Erythroblast (primary cell): Measurements from ENCODE around the gene PSMD8.
"Not testable (repeated sequence)": the region's sequence is repeated elsewhere in the genome, so short reads cannot be mapped to it uniquely, and the experiment has no call there.

Experiments
- DNase-seq, 2 experiments: peaks; one replicate each; lab custom pipeline; 2025; lab: John Stamatoyannopoulos, UW
- GATA1 ChIP-seq: IDR thresholded peaks from 2 replicates; pipeline ENCODE4 v1.6.1; 2011; ENCODE audit warnings: low read depth, mild to moderate bottlenecking, control low read depth, low read length, moderate library complexity
- POLR2A ChIP-seq: IDR thresholded peaks from 2 replicates; pipeline ENCODE4 v1.6.1; 2011; ENCODE audit warnings: mild to moderate bottlenecking, low read length

Gene PSMD8

DNA sequence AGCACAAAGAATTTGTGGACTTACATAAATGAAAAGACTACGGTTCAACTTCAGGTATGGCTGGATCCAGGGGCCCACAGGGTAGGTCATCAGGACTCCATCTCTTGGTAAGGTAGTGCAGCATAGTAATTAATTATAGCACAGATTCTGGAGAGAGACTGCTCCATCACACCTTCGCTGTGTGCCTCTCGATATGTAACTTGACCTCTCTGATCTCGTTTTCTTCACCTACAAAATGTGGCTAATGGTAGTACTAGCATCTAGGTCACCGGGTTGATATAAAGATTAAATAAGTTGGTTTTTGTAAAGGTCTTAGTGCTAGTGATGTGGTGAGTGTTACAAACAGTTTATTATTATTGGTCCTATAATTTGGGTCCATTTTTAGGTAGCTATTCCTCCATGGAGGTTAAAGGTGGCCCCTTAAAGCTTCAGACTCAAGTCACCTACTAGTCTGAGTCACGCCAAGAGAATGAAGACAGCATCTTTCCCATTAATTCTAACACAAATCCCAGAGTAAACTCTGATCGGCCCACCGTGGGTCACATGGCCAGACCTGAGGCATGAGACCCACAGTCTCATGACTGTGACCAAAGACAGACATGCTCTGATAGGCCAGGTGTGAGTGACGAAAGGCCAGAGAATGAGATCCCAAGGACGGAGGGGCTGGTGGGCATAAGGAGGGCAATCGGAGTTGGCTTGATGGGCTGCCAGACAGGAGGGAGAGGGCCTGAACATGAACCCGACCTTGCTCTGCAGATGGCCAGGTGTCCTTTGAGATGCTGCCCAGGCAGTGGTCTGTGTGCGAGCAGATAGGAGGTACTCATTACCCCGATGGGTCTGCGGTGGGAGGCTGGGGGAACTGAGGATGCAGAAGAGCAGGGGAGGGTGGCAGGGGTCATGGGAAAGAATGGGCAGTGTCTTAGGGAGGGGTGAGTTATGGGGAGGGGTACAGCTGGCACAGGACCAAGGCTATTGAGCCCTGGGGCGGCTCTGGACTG, 18.3 kb upstream of the PSMD8 start:
- TF ChIP-seq GATA1: no peak
- no peak for TF ChIP-seq POLR2A
- DNase-seq: no peak

DNA sequence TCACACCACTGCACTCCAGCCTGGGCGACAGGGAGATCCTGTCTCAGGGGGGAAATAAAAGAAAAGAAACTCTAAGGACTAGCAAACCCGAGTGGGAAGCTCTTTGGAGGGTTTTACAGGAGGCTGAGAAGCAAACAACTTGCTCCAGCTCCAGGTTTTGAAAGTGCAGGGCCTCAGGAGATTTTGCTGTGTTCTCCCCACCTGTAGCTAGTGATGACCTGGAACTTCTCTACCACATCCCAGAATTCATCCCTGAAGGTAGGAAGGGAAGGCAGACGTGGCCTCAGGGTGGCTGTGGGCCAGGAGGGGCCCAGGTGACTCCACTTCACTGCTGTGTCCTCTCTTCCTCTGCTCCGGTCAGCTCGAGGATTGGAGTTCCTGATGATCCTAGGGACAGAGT, 16.3 kb upstream of the PSMD8 start:
- no peak for TF ChIP-seq GATA1
- no peak for TF ChIP-seq POLR2A
- DNase-seq: no peak

DNA sequence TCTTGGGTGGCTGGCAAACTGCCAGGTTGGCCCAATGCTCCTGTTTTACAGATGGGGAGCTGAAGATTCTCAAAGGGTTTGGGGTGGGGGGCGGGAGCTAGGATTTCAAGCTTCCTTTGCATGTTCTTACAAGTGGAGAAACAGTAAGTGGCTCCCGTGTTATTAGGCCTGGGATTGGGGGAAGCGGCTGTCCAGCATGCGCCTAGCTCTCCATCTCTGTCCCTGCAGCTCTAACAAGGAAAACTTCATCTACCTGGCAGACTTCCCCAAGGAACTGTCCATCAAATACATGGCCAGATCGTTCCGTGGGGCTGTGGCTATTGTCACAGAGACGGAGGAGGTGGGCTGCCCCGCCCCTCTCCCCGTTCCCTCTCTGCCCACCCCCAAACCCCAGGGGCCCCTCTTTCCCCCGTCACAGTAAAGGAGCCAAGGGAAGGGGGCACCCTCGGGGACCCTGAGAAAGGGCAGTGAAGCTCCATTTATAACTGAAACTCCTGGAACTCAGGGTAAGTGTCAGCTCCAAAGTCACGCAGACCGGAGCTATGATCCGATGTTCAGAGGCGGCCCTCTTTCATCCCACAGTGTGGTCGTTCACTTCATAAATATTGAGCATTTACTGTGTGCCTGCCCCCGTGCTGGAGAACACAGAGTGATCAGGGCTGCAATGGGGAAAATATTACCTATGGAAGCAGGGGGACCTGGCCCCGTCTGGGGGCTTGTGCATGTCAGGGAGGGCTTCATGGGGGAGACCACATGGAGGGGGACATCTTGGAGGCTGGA, 14.9 kb upstream of the PSMD8 start:
- no peak for TF ChIP-seq GATA1
- no peak for TF ChIP-seq POLR2A

DNA sequence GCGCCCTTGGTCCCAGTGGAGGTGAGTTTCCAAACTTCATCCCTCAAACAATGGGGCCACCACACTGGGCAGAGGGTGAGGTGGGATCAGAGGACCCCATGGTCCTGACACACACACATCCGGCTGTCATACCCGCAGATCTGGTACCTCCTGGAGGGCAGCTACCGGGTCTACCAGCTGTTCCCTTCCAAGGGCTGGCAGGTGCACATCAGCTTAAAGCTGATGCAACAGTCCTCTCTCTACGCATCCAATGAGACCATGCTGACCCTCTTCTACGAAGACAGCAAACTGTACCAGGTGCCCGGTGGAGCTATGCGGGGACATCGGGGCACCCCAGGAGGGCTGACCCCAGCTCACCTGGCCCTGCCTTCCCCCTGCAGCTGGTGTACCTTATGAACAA, 14.0 kb upstream of the PSMD8 start:
- no peak for TF ChIP-seq GATA1
- no peak for TF ChIP-seq POLR2A
- no peak for DNase-seq

More for the DNA sequence above, 14.9 kb upstream of the PSMD8 start:
- DNase-seq: no peak

DNA sequence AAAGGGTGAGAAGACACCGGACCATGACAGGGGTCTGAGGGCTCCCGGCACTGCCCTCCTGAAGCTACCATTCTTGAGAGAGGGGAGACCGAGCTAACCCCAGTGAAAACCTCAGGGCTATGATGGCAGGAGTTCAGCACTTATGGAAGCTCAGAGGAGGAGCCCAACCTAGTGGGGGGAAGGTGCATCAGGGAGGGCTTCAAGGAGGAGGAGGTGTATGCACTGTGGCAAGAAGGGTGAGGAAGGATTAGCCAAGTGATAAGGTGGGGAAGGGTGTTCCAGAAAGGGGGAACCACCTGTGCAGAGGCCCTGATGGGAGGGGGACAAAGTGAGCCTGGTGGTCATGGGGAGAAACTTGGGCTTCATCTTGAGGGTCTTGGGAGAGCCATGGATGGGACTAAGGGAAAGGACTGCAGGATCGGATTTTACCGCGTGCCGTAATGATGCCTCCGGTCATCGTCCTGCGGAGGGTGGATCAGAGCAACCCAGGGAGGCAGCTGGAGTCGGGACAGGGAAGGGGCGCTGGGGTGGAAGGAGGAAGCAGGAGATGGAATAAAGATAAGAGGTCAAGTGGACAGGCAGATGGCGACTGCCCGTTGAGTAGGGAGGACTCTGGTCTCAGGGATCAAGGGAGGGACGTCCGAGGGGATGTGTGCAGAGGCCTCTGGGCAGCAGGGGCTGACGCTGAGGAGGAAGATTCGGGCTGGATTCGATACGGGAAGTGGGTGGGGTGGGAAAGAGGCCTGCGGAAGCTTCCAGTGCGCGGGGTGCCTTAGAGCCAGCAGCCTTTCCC, 13.3 kb upstream of the PSMD8 start:
- no peak for TF ChIP-seq GATA1
- no peak for TF ChIP-seq POLR2A
- no peak for DNase-seq

DNA sequence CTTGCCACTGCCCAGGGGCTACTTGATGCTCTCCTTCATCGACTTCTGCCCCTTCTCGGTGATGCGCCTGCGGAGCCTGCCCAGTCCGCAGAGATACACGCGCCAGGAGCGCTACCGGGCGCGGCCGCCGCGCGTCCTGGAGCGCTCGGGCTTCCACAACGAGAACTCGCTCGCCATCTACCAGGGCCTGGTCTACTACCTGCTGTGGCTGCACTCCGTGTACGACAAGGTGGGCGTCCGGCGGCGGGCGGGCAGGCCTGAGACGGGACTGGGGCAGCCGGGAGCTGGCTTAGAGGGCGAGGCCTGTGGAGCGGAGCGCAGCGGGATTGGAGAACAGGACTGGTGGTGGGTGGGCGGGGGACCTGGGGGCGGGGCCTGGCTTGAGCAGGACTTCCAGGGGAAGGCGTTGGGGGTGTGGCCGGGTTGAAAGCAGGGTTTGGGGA, 12.7 kb upstream of the PSMD8 start:
- TF ChIP-seq POLR2A: no peak
- no peak for TF ChIP-seq GATA1
- DNase-seq: peak; percentile 59 to 65

DNA sequence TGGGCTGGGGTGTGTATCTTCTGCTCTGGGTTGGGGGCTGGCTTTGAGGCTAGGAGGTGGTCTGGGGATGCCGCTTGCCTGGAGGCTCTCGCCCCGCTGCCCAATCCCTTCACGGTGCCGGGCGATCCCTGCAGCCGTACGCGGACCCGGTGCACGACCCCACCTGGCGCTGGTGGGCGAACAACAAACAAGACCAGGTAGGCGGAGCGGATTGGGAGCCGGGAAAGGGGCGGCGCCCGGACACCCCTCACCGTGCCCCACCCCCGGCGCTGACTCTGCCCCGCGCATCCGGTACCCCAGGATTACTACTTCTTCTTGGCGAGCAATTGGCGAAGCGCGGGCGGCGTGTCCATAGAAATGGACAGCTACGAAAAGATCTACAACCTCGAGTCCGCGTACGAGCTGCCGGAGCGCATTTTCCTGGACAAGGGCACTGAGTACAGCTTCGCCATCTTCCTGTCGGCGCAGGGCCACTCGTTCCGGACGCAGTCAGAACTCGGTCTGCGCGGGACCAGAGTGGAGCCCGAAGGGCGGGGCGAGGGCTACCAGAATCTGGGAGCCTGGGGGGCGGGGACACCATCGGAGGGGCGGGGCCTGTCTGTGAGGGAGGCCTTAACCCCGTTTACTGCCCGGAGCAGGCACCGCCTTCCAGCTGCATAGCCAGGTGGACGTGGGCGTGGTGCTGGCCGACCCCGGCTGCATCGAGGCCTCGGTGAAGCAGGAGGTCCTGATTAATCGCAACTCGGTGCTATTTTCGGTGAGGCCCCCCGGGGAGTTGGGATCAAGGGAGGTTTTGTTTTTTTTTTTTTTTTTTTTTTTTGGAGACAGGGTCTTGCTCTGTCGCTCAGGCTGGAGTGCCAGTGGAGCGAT, 12.1 kb upstream of the PSMD8 start:
- DNase-seq: peak; percentile 61 to 70
- TF ChIP-seq POLR2A (no peak), GATA1 (no peak)

DNA sequence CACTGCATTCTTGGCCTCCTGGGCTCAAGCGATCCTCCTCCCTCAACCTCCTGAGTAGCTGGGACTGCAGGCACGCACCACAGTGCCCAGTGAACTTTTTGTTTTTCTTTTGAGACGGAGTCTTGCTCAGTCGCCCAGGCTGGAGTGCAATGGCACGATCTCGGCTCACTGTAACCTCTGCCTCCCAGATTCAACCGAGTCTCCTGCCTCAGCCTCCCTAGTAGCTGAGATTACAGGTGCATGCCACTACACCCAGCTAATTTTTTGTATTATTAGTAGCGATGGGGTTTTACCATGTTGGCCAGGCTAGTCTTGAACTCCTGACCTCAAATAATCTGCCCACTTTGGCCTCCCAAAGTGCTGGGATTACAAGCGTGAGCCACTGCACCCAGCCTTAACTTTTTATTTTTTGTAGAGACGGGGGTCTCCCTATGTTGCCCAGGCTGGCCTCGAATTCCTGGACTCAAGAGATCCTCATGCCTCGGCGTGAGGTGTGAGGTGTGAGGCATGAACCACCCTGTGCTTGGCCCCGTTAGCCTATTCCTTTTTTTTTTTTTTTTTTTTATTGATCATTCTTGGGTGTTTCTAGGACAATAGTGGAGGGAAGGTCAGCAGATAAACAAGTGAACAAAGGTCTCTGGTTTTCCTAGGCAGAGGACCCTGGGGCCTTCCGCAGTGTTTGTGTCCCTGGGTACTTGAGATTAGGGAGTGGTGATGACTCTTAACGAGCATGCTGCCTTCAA, 11.3 kb upstream of the PSMD8 start:
- not testable (repeated sequence) for DNase-seq

DNA sequence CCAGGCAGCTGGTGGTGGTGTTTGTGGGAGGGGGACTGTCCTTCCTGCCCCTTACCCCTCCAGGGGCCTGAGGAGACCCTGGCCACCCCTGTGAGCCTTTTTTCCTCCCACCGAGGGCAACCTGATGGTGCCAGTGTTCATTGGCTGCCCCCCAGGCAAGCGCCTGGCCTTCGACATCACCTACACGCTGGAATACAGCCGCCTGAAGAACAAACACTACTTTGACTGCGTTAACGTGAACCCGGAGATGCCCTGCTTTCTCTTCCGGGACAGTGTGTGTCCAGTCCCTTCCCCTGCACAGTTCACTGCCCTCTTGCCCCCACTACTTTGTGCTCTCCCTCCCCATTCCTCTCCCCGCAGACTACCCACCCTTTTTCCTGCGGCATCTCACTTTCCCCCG, 7.3 kb upstream of the PSMD8 start:
- no peak for TF ChIP-seq GATA1
- no peak for TF ChIP-seq POLR2A
- DNase-seq: no peak

DNA sequence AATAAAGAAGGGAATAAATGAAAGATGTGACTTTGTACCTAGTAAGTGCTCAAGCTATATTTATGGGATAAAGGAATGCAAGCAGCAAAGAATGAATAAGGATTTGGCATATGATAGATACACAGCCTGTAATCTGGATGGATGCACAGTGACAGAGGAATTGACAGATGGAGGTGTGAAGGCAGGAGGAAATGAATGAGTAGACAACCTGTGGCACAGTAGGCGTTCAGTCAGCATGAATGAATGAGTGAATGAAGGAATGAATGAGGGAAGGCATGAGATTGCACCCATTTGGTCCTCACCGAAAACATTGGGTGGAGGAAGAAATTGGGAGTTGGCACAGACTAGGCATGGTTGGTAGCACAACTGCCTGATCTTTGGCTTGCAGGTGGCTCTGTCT, 4.8 kb upstream of the PSMD8 start:
- DNase-seq: no peak
- TF ChIP-seq POLR2A (no peak), GATA1 (no peak)

DNA sequence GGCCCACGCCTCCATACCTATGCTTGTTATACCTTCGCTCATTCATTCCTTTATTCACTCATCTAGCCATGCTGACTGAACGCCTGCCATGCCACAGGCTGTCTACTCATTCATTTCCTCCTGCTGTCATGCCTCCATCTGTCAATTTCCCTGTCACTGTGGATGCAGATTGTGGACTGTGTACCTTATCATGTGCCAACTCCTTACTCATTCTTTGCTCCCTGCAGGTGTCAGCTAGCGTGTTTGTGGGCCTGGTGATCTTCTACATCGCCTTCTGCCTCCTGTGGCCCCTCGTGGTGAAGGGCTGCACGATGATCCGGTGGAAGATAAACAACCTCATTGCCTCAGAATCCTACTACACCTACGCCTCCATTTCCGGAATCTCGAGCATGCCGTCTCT, 4.1 kb upstream of the PSMD8 start:
- DNase-seq: no peak
- TF ChIP-seq GATA1 (no peak), POLR2A (no peak)

DNA sequence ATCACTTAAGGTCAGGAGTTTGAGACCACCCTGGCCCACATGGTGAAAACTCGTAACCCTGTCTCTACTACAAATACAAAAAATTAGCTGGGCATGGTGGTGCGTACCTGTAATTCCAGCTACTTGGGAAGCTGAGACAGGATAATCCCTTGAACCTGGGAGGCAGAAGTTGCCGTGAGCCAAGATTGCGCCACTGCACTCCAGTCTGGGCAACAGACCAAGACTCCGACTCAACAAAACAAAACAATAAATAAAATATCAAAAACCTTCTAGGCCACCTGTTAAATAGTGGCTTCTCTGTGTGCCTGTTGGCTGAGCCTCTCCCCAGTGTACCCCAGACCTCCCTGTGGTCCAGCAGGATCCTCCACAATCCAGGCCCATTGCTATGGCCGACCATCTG, 3.3 kb upstream of the PSMD8 start:
- TF ChIP-seq GATA1 (no peak), POLR2A (no peak)
- no peak for DNase-seq
